GM10266 (cell line): ENCODE measurements around the gene CPEB1.

ENCODE experiments used
- DNase-seq: peaks from one replicate; pipeline ENCODE4 v3.0.0; 2012; ENCODE audit errors: extremely low spot score
- CTCF ChIP-seq: IDR thresholded peaks from 2 replicates; pipeline ENCODE4 v1.5.1; 2012; ENCODE audit warnings: mild to moderate bottlenecking, low read depth; ENCODE audit not compliant: control insufficient read depth, insufficient read depth; ENCODE audit errors: missing control alignments

Gene CPEB1

GRCh38 chr15:82540055-82540983 is 106.8 kb downstream of the CPEB1 start, which contains the start of gene RPS17:
Gene RPS17 (minus strand): TSS chr15:82540457. CDS start chr15:82540428, 29 bp downstream.
- peak; percentile 94 for TF ChIP-seq CTCF
- DNase-seq, result peak; percentile 98

GRCh38 chr15:82539691-82540054 is 107.5 kb downstream of the CPEB1 start:
- no peak for TF ChIP-seq CTCF
- DNase-seq, result no peak

GRCh38 chr15:82538961-82539690 is 108.0 kb downstream of the CPEB1 start:
- DNase-seq, result no peak
- TF ChIP-seq CTCF, result no peak

GRCh38 chr15:82537351-82537908 is 109.7 kb downstream of the CPEB1 start:
- TF ChIP-seq CTCF, result no peak
- DNase-seq, result no peak

GRCh38 chr15:82536409-82537350 is 110.5 kb downstream of the CPEB1 start:
- DNase-seq, result no peak

More at GRCh38 chr15:82536409-82537350, 110.5 kb downstream of the CPEB1 start:
- no peak for TF ChIP-seq CTCF
